ENCODE measurements around the gene ST14.
"Not testable (repeated sequence)": the region's sequence is repeated elsewhere in the genome, so short reads cannot be mapped to it uniquely, and the experiment has no call there.

ST14 gene

DNA sequence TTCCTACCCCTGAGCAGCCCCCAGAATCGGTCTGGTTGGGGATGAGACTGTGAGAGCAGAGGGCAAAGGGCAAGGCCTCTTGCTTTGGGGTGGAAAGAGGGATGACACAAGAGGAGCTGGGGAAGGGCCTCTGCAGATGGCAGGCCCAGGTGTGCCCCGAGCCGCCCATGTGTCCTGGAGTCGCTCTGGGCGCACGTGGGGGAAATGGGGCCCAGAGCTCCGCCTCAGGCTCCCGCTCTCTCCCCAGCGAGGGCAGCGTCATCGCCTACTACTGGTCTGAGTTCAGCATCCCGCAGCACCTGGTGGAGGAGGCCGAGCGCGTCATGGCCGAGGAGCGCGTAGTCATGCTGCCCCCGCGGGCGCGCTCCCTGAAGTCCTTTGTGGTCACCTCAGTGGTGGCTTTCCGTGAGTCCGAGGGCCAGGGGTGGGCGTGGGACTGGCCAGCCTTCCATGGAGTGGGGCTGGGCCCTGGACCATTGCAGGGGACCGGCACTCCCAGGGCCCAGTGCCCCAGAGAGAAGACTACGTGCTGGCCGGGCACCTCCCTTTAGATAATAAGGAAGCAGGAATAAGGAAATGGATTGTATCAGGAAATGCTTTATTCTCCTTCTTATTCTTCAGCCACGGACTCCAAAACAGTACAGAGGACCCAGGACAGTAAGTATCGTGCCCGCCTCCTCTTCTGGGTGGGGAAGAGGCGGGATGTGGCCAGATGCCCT, 30.1 kb downstream of the ST14 start:
- no peak for DNase-seq

- no peak for DNase-seq
These were observed 30.8 kb downstream of the ST14 start for GRCh38 chr11:130190371-130190881.

DNA sequence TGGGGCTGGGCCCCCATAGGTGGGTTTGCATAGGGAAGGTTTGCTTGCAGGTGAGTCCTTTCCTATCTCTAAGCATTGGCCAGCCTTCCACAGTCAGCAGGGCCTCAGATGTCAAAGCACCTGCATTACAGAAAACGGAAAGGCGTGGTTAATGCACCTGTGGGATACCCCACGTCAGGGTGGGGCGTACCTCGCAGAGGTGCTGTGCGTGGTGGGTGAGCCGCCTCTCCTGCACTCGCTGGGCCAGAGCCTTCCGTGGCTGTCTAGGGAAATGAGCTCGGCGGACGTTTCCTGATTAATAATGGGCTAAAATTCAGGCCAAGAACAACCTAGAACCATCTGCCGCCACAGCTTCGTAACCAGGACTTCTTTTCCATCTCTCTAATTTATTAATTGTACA, 32.3 kb downstream of the ST14 start:
- no peak for DNase-seq

- no peak for DNase-seq
These were observed 33.3 kb downstream of the ST14 start for GRCh38 chr11:130192845-130193267.

GRCh38 chr11:130193551-130193950, 34.0 kb downstream of the ST14 start:
- not testable (repeated sequence) for DNase-seq

DNA sequence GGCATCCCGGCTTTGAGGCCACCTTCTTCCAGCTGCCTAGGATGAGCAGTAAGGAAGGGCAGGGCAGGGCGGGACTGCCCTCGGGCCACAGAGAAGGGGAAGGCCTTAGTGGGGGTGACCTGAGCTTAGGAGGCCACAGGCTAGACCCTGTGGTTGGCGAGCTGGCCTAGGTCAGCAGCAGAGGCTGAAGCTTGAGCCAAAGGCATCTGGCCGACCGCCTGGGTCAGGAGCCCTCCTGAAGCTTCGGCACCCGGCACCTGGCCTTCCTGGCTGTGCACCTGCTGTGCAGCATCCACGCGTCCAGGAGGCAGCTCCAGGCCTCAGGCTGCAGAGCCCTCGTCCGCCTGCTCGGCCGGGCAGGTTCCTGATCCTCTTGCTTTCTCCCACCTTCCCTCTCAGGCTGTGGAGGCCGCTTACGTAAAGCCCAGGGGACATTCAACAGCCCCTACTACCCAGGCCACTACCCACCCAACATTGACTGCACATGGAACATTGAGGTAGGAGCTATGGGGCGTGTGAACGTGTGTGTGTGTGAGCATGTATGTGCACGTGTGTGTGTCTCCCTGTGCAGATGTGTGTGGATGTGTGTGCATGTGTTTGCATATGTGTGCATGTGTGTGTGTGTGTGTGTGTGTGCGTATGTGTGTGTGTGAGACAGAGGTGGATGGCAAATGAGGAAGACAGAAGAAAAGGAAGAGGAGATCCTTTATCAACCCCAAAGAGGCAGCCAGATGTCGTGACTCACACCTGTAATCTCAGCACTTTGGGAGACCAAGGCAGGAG, 34.9 kb downstream of the ST14 start:
- no peak for DNase-seq

DNA sequence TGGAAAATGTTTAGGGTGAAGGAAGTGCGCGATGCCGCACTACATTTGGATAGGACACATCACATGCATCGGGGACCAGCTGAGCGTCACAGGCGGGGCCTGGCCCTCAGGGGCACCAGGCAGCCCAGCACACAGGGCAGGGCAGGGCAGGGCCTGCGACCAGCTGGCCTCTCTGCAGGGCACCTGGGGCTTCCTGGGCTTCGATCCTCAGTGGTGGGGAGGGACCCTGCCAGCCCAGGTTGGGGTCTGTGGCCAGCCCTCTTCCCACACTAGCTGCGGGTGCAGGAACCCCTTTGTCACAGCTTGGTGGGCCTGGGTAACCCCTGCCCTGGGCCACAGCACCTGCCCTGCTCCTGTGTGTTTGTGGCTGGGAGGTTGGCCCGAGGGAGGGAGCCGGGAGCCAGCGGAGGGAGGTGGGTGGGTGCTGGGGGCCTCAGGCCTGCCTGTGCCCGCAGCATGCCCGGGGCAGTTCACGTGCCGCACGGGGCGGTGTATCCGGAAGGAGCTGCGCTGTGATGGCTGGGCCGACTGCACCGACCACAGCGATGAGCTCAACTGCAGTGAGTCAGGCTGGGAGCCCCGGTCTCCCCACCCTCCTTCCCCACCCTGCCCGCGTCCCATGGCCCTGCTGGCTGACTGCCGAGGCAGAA, 37.9 kb downstream of the ST14 start:
- no peak for DNase-seq

- no peak for DNase-seq
These were observed 38.7 kb downstream of the ST14 start for GRCh38 chr11:130198292-130198691.

DNA sequence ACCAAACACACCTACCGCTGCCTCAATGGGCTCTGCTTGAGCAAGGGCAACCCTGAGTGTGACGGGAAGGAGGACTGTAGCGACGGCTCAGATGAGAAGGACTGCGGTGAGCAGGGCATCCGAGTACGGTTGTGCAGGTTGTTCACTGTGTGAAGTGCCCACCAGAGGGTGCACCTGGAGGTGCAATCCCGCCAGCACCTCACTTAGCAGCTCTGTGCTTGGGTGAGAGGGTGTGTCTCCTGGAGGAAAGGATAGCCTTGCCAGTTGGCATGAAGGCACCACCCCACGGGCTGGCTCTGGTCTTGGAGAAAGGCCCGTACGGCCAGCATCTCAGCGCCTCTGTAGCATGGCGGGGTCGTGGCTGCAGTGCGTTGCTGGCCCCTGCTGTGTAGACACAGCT, 39.4 kb downstream of the ST14 start:
- DNase-seq: no peak

DNA sequence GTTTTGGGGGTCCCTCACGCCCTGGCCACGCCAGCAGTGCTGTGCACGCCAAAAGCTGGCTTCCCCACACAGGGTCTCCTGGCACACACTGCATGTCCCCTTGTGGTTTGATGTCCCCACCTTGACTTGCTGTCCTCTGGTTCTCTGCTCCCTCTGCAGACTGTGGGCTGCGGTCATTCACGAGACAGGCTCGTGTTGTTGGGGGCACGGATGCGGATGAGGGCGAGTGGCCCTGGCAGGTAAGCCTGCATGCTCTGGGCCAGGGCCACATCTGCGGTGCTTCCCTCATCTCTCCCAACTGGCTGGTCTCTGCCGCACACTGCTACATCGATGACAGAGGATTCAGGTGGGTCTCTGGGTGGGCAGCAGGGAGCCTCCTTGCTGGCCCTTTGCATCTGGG, 40.2 kb downstream of the ST14 start:
- DNase-seq: no peak

DNA sequence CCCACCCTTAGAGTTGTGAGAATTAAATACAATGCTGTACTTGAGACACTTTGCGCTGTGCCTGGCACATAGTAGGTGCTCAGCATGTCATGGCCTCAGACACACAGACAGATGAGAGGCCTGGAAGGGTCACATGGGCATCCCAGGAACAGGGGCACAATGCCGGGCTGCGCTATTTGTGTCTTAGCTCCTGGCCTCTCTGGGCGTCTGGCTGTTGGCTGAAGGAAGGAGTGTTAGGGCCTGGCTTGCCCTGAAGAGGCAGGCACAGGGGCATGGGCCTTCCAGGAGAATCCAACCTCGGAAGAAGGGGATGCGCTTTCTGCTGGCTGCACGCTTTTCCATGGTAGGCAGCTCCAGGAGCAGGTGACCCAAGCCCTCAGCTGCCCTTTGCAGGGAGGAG, 41.4 kb downstream of the ST14 start:
- DNase-seq: no peak

DNA sequence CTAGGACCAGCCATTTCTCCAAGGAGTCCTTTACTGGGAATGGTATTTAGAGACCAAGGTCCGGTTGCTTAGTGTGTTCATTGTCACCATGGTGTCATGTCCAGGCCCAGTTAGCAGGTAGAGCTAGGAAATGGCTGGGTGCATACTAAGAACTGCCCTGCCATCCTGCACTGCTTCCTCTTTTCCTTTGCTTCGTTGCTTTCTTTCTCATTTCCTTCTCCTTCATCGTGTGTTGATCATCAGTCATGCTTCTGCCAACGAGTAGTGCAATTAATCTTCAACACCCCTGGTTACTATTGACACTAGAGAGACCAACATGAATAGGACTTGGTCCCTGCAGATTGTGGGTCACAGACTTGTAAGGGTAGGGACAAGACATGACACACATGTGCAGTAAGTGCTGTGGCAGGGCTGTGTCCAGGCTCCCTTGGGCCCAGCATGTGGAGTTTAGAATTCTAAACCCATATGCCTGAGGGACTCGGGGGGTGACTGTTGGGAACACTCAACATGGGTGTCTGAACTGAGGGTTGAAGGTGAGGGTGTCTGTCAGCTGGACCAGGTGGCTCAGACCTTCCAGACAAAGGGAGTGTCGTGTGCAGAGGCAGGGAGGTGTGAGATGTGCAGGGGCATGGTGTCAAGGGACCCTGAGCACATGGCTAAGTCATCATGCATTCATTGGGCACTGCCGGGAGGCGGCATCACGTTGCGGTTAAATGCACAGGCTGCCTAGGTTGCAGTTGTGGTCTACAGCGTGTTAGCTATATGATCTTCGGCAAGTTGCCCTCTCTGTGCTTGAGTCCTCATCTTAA, 42.6 kb downstream of the ST14 start:
- no peak for DNase-seq

GRCh38 chr11:130202818-130203689, 43.5 kb downstream of the ST14 start:
- no peak for DNase-seq

- DNase-seq: no peak
These were observed 44.5 kb downstream of the ST14 start for GRCh38 chr11:130203766-130204702.

GRCh38 chr11:130204703-130205095, 45.1 kb downstream of the ST14 start:
- no peak for DNase-seq

DNA sequence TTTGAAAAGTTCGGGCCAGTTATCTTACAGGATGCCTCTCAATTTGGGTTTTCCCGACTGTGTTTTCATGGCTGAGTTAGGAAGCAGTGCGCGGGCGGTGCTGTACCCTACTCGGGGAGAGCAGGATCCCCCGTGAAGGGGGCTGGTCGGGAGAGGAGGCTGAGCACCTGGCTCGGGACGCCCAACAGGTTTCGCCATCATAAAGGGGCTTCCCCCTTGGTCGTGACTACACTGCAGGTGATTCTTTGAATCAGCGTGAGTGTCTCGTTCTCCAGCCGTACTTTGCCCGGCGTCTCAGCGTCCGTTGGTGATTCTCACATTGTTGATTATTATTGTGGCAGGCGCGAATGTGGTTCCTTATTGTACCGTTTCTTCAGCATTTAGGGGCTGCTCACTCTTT, 46.6 kb downstream of the ST14 start:
- no peak for DNase-seq

DNA sequence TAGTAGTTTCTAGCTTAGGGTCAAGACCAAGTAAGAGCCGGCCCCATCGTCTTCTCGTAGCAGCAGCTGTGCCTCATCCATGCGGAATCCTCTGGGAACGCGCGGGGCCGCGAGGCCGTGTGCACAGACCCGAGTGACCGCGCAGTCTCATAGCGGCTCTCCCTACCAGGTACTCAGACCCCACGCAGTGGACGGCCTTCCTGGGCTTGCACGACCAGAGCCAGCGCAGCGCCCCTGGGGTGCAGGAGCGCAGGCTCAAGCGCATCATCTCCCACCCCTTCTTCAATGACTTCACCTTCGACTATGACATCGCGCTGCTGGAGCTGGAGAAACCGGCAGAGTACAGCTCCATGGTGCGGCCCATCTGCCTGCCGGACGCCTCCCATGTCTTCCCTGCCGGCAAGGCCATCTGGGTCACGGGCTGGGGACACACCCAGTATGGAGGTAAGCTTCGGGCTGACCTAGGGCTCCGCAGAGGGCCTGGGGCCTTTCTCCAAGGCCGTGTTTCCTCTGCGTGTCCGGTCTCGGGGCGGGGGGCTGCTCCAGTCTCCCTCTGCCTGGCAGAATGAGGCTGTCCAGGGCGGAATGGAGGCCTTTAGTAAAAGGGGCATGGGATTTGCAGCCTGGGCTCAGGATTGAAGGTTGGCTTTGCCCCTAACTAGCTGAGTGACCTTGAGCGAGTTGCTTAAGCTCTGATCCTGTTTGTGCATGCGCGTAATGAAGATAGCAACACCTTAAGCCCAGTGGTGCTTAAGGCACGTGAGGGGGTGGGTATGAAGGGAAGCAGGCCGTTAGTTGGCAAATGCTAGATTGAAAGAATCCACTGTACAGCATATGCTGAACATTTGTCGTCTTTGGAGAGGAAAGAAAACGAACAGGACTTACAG, 48.9 kb downstream of the ST14 start:
- DNase-seq: no peak

DNA sequence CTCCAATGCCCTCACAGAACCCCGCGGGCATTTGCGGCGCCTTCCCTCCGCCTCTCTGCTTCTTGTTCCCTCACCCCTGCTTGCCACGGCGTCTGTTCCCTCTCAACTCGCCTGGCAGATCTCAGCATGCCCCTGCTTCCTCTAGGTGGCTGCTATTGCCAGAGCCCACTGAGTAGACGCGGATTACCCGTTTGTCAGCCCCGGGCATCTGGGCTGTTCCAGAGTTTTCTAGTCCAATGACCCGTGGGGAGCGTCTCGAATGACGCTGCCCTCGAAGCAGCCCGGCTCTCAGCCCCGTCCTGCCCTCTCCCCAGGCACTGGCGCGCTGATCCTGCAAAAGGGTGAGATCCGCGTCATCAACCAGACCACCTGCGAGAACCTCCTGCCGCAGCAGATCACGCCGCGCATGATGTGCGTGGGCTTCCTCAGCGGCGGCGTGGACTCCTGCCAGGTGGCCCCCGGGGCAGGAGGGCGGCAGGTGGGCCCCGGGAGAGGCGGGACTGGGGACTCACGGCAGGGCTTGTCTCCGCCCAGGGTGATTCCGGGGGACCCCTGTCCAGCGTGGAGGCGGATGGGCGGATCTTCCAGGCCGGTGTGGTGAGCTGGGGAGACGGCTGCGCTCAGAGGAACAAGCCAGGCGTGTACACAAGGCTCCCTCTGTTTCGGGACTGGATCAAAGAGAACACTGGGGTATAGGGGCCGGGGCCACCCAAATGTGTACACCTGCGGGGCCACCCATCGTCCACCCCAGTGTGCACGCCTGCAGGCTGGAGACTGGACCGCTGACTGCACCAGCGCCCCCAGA, 49.7 kb downstream of the ST14 start:
- DNase-seq: no peak
